Thyroid gland (tissue), 4 donors: ENCODE measurements around the gene PLXNA1. TPM values are rescaled to one million over a fixed set of nuclear protein-coding genes. Genes with fewer than 3 reads are reported as not detected.

Source experiments
- DNase-seq, 2 donors: peaks; one replicate each; pipeline ENCODE4 v3.0.0-alpha.2; 2019
- H3K27ac ChIP-seq, 3 donors: fragments of 200-600 bp; sonication (generic); 1 replicate in 2 of 3; 2 replicates in 1 of 3; pipeline ENCODE4 v1.5.1; 2016 to 2019; ENCODE audit warnings: mild to moderate bottlenecking in 1 of 3, moderate library complexity in 1 of 3
- H3K27me3 ChIP-seq: fragments of 200-600 bp; sonication (generic); one replicate; pipeline ENCODE4 v1.5.1; 2019
- H3K36me3 ChIP-seq, 2 donors: fragments of 200-600 bp; sonication (generic); one replicate each; pipeline ENCODE4 v1.5.1; 2016 to 2019
- H3K4me1 ChIP-seq, 2 donors: fragments of 200-600 bp; sonication (generic); one replicate each; pipeline ENCODE4 v1.5.1; 2017 to 2019
- H3K4me3 ChIP-seq, 3 donors: fragments of 200-600 bp; sonication (generic); replicated peaks in 1 of 3; 1 replicate in 2 of 3; 2 replicates in 1 of 3; pipeline ENCODE4 v1.5.1; 2016; ENCODE audit warnings: mild to moderate bottlenecking in 1 of 3
- H3K9me3 ChIP-seq: fragments of 200-600 bp; sonication (generic); one replicate; pipeline ENCODE4 v1.5.1; 2017
- CTCF ChIP-seq, 6 experiments: fragments of 200-600 bp in 3 of 6; fragments of 450-650 bp in 3 of 6; sonication (generic) in 3 of 6; IDR thresholded peaks; one replicate each; pipeline ENCODE4 v1.5.1; 2016 to 2019; ENCODE audit warnings: antibody characterized with exemption in 6 of 6, mild to moderate bottlenecking in 2 of 6, inconsistent platforms in 1 of 6, moderate library complexity in 1 of 6
- POLR2A ChIP-seq, 2 donors: fragments of 450-650 bp; IDR thresholded peaks; one replicate each; pipeline ENCODE4 v1.6.1; 2017; ENCODE audit warnings: antibody characterized with exemption in 2 of 2, mild to moderate bottlenecking in 2 of 2, moderate library complexity in 1 of 2
- WGBS, 2 donors: methylation state at CpG; one replicate each; pipeline ENCODE4 v1.1.5; 2017; 5-methylcytosine and 5-hydroxymethylcytosine counted together
- intact Hi-C: fragments of 100-400 bp; cut with DNase I; formaldehyde crosslinking; loops from one replicate; pipeline ENCODE4 v1.15.1; 2023
- total RNA-seq, 4 donors: library from RNA; depleted of rRNA; stranded (reverse); fragments of >200 nt; gene quantifications; one replicate each; pipeline ENCODE4 v1.2.3, GENCODE V29; 2016

Gene PLXNA1
- total RNA-seq, 4 donors from 2014 or later: 16.0 to 28.0 (median 22.8) TPM

GRCh38 chr3:127012091-127012490 lies 29.2 kb downstream of the PLXNA1 start:
- DNase-seq: no peak
- no peaks in the 10 kb centered on the region for H3K27me3 ChIP-seq
- no peak overlapping the region for H3K27ac ChIP-seq
- intact Hi-C loops: no loop called here
- no peaks in the 10 kb centered on the region for H3K9me3 ChIP-seq
- H3K4me3 ChIP-seq: no peak overlapping the region
- H3K36me3 ChIP-seq: peaks cover 26 to 30% of the 10 kb centered on the region in 2 donors
- TF ChIP-seq POLR2A (IDR thresholded peaks at IDR 0.05) (no peak), CTCF (IDR thresholded peaks at IDR 0.05) (no peak)
- no peaks in the 10 kb centered on the region for H3K4me1 ChIP-seq
- 88 to 90% methylated on average over 7 of the region's 15 CpGs for WGBS, 2 donors

- no peaks in the 10 kb centered on the region for H3K4me1 ChIP-seq
- WGBS, 2 donors: 90 to 93% methylated on average over 10 of the region's 10 CpGs
- TF ChIP-seq POLR2A (IDR thresholded peaks at IDR 0.05) (no peak), CTCF (IDR thresholded peaks at IDR 0.05) (no peak)
- no peak overlapping the region for H3K27ac ChIP-seq
- peaks cover 35 to 41% of the 10 kb centered on the region in 2 donors for H3K36me3 ChIP-seq
- no peak for DNase-seq
- no peaks in the 10 kb centered on the region for H3K9me3 ChIP-seq
- no peak overlapping the region for H3K4me3 ChIP-seq
- intact Hi-C loops: no loop called here
- H3K27me3 ChIP-seq: no peaks in the 10 kb centered on the region
Measured at GRCh38 chr3:127013181-127013580, 30.3 kb downstream of the PLXNA1 start.

GRCh38 chr3:127013758-127014535 lies 31.0 kb downstream of the PLXNA1 start:
- Histone ChIP-seq H3K27me3 (no peaks in the 10 kb centered on the region), H3K27ac (no peak overlapping the region), H3K4me3 (no peak overlapping the region), H3K4me1 (no peaks in the 10 kb centered on the region), H3K36me3 (peaks cover 41 to 46% of the 10 kb centered on the region in 2 donors), H3K9me3 (no peaks in the 10 kb centered on the region)
- no peak for DNase-seq
- intact Hi-C loops: no loop called here
- no peak for TF ChIP-seq CTCF (IDR thresholded peaks at IDR 0.05)
- TF ChIP-seq POLR2A (IDR thresholded peaks at IDR 0.05): no peak
- 87 to 95% methylated on average over 11 to 44 of the region's 50 CpGs for WGBS, 2 donors

- Histone ChIP-seq H3K4me1 (no peaks in the 10 kb centered on the region), H3K27ac (no peak overlapping the region), H3K9me3 (no peaks in the 10 kb centered on the region), H3K4me3 (no peak overlapping the region), H3K36me3 (peaks cover 41 to 49% of the 10 kb centered on the region in 2 donors), H3K27me3 (no peaks in the 10 kb centered on the region)
- 88 to 93% methylated on average over 10 to 23 of the region's 35 CpGs for WGBS, 2 donors
- intact Hi-C loops: no loop called here
- TF ChIP-seq POLR2A (IDR thresholded peaks at IDR 0.05): no peak
- TF ChIP-seq CTCF (IDR thresholded peaks at IDR 0.05): no peak
- DNase-seq: no peak
Measured at GRCh38 chr3:127014536-127015281, 31.8 kb downstream of the PLXNA1 start.
